NCI-H146 treated with DMSO at 0.1 percent for 48 hours (cell line): Measurements from ENCODE around the gene KATNBL1.

Experiments
- DNase-seq: peaks from one replicate; lab custom pipeline; 2025; ENCODE audit not compliant: unreplicated experiment; lab: John Stamatoyannopoulos, UW

The KATNBL1 gene

GRCh38 chr15:34209421-34210282 is at the start of gene KATNBL1:
Gene KATNBL1, minus strand, starts transcription at chr15:34210096. Its CDS starts 46,420 bp downstream, at chr15:34163676.
- DNase-seq: peak; percentile 71

GRCh38 chr15:34259566-34259965 is 49.7 kb upstream of the KATNBL1 start:
- no peak for DNase-seq

- DNase-seq: no peak
Measured at GRCh38 chr15:34258151-34258550, 48.3 kb upstream of the KATNBL1 start.

GRCh38 chr15:34252545-34252944 is 42.6 kb upstream of the KATNBL1 start:
- no peak for DNase-seq

- no peak for DNase-seq
Measured at GRCh38 chr15:34248190-34248589, 38.3 kb upstream of the KATNBL1 start.

GRCh38 chr15:34246276-34246976 is 36.5 kb upstream of the KATNBL1 start:
- DNase-seq: no peak

GRCh38 chr15:34243226-34243625 is 33.3 kb upstream of the KATNBL1 start:
- no peak for DNase-seq

GRCh38 chr15:34242331-34242710 is 32.4 kb upstream of the KATNBL1 start:
- DNase-seq: no peak

- DNase-seq: no peak
Measured at GRCh38 chr15:34241376-34242330, 31.8 kb upstream of the KATNBL1 start.

GRCh38 chr15:34240537-34240936 is 30.6 kb upstream of the KATNBL1 start:
- no peak for DNase-seq

- DNase-seq: no peak
Measured at GRCh38 chr15:34239151-34239808, 29.4 kb upstream of the KATNBL1 start.

GRCh38 chr15:34233614-34234013 is 23.7 kb upstream of the KATNBL1 start:
- DNase-seq: no peak

- DNase-seq: no peak
Measured at GRCh38 chr15:34223904-34224596, 14.2 kb upstream of the KATNBL1 start.

- no peak for DNase-seq
Measured at GRCh38 chr15:34217587-34218225, 7.8 kb upstream of the KATNBL1 start.

- DNase-seq: no peak
Measured at GRCh38 chr15:34216527-34217270, 6.8 kb upstream of the KATNBL1 start.

- no peak for DNase-seq
Measured at GRCh38 chr15:34214135-34214534, 4.2 kb upstream of the KATNBL1 start.

GRCh38 chr15:34213690-34214089 is 3.8 kb upstream of the KATNBL1 start:
- DNase-seq: no peak

- DNase-seq: no peak
Measured at GRCh38 chr15:34206011-34206410, 3.9 kb downstream of the KATNBL1 start.

GRCh38 chr15:34203936-34204335 is 6.0 kb downstream of the KATNBL1 start:
- no peak for DNase-seq
